Stimulated activated naive CD8-positive, alpha-beta T cell treated with anti-CD3 and anti-CD28 coated beads, Interleukin-15, amount 100 ng/mL, for 72 hours (primary cell): Measurements from ENCODE around the gene ZDHHC12.
A peak's percentile ranks its signal among the peaks of the same experiment; 100 is the strongest.

ENCODE experiments used
- ATAC-seq: fragments of 150-1000 bp; cut with Tn5 transposase; 2 replicates; pipeline ENCODE4 v1.10.0; 2021; ENCODE audit warnings: mild to moderate bottlenecking, moderate library complexity
- DNase-seq, 2 donors: peaks; one replicate each; pipeline ENCODE4 v3.0.0; 2021 to 2022
- H3K27ac Mint-ChIP-seq, 2 donors: one replicate each; pipeline ENCODE4 v1.8.0; 2022; ENCODE audit warnings: mild to moderate bottlenecking in 2 of 2, mixed read lengths in 2 of 2, moderate library complexity in 2 of 2
- H3K27me3 Mint-ChIP-seq: one replicate; pipeline ENCODE4 v1.8.0; 2022; ENCODE audit warnings: mixed read lengths
- H3K4me1 Mint-ChIP-seq: one replicate; pipeline ENCODE4 v1.8.0; 2022; ENCODE audit warnings: mild to moderate bottlenecking, mixed read lengths
- H3K4me3 Mint-ChIP-seq, 2 donors: one replicate each; pipeline ENCODE4 v1.8.0; 2022; ENCODE audit warnings: mild to moderate bottlenecking in 2 of 2, mixed read lengths in 2 of 2, moderate library complexity in 1 of 2
- H3K9me3 Mint-ChIP-seq, 2 donors: one replicate each; pipeline ENCODE4 v1.8.0; 2022; ENCODE audit warnings: mixed read lengths in 2 of 2

ZDHHC12 gene

DNA sequence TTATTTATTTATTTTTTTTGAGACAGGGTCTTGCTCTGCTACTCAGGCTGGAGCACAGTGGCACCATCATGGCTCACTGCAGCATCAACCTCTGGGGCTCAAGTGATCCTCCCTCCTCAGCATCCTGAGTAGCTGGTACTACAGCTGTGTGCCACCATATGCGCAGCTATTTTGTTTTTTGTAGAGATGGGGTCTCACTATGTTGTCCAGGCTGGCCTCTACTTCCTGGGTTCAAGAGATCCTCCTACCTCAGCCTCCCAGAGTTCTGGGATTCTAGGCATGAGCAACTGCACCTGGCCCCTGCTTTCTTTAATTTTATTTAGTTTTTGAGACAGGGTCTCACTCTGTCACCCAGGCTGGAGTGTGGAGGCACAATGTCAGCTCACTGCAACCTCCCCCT is 19.5 kb upstream of the ZDHHC12 start:
- ATAC-seq = no peak
- H3K27ac Mint-ChIP-seq = no peak overlapping the region
- H3K9me3 Mint-ChIP-seq = no peaks in the 10 kb centered on the region
- no peaks in the 10 kb centered on the region for H3K27me3 Mint-ChIP-seq
- H3K4me3 Mint-ChIP-seq = no peak overlapping the region
- no peak for DNase-seq
- H3K4me1 Mint-ChIP-seq = no peaks in the 10 kb centered on the region

DNA sequence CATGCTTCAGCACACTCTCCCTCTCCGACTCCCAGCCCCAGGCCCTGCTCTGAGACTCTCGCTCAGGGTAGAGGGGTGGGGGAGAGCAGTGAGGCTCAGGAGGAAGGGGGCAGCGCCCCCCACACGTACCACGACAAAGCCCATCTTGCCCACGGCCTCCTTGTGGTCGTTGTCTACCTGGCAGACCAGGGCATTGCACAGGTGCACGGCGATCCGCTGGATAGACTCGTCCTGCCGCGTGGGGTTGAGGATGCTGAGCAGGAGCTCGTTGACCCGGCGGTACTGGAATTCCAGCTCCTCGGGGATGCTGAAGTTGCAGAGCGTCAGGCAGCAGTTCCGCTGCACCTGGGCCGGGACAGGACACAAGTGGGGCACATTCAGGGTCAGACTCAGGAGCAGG is 18.5 kb upstream of the ZDHHC12 start:
- no peak for DNase-seq
- ATAC-seq = no peak
- H3K27me3 Mint-ChIP-seq = no peaks in the 10 kb centered on the region
- no peak overlapping the region for H3K4me3 Mint-ChIP-seq
- no peaks in the 10 kb centered on the region for H3K4me1 Mint-ChIP-seq
- no peak overlapping the region for H3K27ac Mint-ChIP-seq
- no peaks in the 10 kb centered on the region for H3K9me3 Mint-ChIP-seq

GRCh38 chr9:128735373-128735772 is 11.4 kb upstream of the ZDHHC12 start:
- no peaks in the 10 kb centered on the region for H3K27me3 Mint-ChIP-seq
- peak overlapping the region in 1 of 2 donors; percentile 71 for H3K27ac Mint-ChIP-seq
- no peaks in the 10 kb centered on the region for H3K9me3 Mint-ChIP-seq
- H3K4me3 Mint-ChIP-seq = no peak overlapping the region
- DNase-seq (no peak), ATAC-seq (no peak)
- H3K4me1 Mint-ChIP-seq = peaks cover 11% of the 10 kb centered on the region

DNA sequence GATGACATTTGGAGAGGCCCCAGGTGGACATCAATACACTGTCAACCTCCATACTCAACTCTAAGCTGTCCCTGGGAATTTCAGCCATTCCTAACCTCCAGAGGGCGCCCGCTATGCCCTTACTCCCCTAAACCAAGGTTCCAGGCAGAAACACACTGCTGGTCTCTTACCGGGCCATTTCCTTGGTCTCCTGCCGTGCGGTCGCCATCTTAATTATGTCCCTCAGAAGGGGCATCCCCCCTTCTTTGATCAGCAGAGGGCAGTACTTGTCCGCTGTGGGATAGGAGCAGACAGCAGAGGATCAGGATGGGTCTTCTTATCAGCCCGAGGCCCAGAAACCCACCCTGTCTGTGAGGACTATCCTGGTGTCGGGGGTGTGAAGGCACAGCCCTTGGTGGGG is 9.3 kb upstream of the ZDHHC12 start:
- Mint-ChIP-seq H3K4me3 (no peak overlapping the region), H3K4me1 (peaks cover 12% of the 10 kb centered on the region), H3K27me3 (no peaks in the 10 kb centered on the region), H3K27ac (peak overlapping the region in 1 of 2 donors; percentile 58), H3K9me3 (no peaks in the 10 kb centered on the region)
- DNase-seq (no peak), ATAC-seq (peak; percentile 43)

DNA sequence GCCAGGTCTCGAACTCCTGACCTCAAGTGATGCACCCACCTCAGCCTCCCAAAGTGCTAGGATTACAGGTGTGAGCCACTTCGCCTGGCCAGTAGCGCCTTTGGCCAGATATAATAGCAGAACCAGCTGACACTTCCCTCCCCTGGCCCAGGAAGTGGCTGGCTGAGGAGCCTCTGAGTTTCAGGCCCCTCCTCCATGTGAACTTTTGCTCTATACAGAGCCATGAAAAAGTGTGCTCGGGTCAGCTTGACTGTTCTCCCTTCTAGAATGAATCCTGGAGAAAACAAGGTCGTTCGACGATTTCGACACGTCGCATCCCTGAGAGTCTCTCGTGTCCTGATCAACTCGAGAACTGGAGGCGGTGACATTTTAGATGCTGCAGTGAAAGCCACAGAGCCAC is 8.6 kb upstream of the ZDHHC12 start:
- H3K27ac Mint-ChIP-seq = no peak overlapping the region
- H3K27me3 Mint-ChIP-seq = no peaks in the 10 kb centered on the region
- DNase-seq (no peak), ATAC-seq (no peak)
- H3K4me1 Mint-ChIP-seq = peaks cover 19% of the 10 kb centered on the region
- no peaks in the 10 kb centered on the region for H3K9me3 Mint-ChIP-seq
- H3K4me3 Mint-ChIP-seq = no peak overlapping the region

DNA sequence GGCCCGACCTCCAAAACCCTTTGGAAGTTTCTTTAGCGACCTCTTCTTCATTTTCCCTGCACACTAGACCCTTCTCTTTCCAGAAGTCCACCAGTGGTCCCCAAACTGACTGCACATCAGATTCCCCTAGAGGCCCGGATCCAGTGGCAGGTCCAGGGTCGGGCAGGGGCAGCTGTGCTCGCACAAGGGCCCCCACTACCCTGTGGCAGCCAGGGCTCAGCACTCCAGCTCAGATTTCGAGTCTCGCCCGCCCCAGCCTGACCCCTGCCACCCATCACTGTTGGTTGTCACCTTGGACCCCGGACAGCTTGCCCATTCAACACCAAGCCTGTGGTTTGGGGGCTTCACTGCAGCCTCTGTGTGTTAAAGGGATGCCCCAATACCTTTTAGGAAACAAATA is 7.8 kb upstream of the ZDHHC12 start:
- peaks cover 26% of the 10 kb centered on the region for H3K4me1 Mint-ChIP-seq
- DNase-seq (no peak), ATAC-seq (no peak)
- no peaks in the 10 kb centered on the region for H3K27me3 Mint-ChIP-seq
- no peak overlapping the region for H3K27ac Mint-ChIP-seq
- no peak overlapping the region for H3K4me3 Mint-ChIP-seq
- H3K9me3 Mint-ChIP-seq = no peaks in the 10 kb centered on the region

- Mint-ChIP-seq H3K27ac (no peak overlapping the region), H3K27me3 (no peaks in the 10 kb centered on the region), H3K9me3 (no peaks in the 10 kb centered on the region), H3K4me1 (peaks cover 27% of the 10 kb centered on the region), H3K4me3 (no peak overlapping the region)
- ATAC-seq (no peak), DNase-seq (no peak)
Observed at GRCh38 chr9:128731093-128731492, 7.2 kb upstream of the ZDHHC12 start.

DNA sequence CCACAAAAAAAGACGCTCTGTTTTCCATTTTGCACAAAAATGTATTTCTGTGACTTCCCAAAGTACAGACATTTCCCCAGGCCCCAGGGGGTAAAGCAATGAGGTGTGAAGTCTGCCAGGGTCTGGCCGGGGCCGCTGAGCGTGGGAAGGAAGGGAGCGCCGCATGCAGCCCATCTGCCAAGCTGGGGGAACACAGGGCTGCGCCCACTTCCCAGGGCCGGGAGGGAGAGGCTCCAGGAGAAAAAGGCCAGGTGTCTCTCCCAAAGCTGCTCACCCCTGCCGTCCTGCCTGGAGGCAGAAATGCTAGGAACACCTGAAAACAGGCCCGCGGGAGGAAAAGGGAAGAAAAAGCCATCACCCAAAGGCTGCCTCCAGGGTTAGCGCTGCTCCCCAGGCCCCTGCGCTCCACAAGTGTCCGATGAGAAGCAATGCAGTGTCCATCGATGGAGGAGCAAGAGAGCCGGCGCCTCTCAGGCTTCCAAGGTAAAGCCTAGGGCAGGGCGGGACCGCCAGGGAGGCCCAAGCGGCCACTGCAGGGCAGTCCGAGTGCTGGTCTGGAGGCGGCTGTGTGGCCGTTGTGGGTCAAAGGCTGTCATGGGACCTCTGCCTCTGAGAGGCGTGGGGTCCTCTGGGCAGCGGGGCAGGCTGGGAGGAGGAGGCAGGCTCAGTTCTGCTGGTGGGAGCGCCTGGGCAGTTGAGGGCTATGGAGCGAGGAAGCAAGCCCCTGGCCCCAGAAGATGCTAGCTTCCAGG is 6.0 kb upstream of the ZDHHC12 start:
- H3K27me3 Mint-ChIP-seq = no peaks in the 10 kb centered on the region

DNA sequence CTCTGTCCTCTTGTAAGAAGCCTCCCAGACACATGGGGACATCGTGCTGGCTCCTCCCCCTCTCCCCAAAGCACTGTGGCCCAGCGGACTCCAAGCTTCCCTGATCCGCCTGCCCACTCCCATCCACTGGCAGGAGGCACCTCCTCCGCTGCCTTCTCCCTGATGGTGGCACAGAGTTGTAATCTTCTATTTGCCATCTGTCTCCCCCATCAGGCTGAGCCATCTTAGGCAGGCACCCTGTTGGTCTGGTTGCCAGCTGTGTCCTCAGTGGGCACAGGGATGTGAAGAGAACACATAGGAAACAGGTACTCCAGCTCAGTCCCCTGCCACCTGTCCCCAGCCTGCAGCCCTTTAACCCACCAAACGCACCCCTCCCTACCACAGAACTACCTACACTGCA is 5.4 kb upstream of the ZDHHC12 start:
- Mint-ChIP-seq H3K4me1 (peaks cover 45% of the 10 kb centered on the region), H3K9me3 (no peaks in the 10 kb centered on the region), H3K4me3 (no peak overlapping the region), H3K27ac (peak overlapping the region in 1 of 2 donors; percentile 92), H3K27me3 (no peaks in the 10 kb centered on the region)
- ATAC-seq = no peak
- no peak for DNase-seq

More for the DNA sequence above, 6.0 kb upstream of the ZDHHC12 start:
- no peaks in the 10 kb centered on the region for H3K9me3 Mint-ChIP-seq
- DNase-seq (no peak), ATAC-seq (no peak)
- no peak overlapping the region for H3K4me3 Mint-ChIP-seq
- H3K4me1 Mint-ChIP-seq = peaks cover 39% of the 10 kb centered on the region
- no peak overlapping the region for H3K27ac Mint-ChIP-seq

- no peak overlapping the region for H3K4me3 Mint-ChIP-seq
- ATAC-seq (no peak), DNase-seq (no peak)
- H3K4me1 Mint-ChIP-seq = peaks cover 50% of the 10 kb centered on the region
- H3K27ac Mint-ChIP-seq = no peak overlapping the region
- no peaks in the 10 kb centered on the region for H3K9me3 Mint-ChIP-seq
- no peaks in the 10 kb centered on the region for H3K27me3 Mint-ChIP-seq
Observed at GRCh38 chr9:128728298-128728697, 4.4 kb upstream of the ZDHHC12 start.

GRCh38 chr9:128727640-128728248 is 3.8 kb upstream of the ZDHHC12 start:
- no peak for DNase-seq
- no peak for ATAC-seq

DNA sequence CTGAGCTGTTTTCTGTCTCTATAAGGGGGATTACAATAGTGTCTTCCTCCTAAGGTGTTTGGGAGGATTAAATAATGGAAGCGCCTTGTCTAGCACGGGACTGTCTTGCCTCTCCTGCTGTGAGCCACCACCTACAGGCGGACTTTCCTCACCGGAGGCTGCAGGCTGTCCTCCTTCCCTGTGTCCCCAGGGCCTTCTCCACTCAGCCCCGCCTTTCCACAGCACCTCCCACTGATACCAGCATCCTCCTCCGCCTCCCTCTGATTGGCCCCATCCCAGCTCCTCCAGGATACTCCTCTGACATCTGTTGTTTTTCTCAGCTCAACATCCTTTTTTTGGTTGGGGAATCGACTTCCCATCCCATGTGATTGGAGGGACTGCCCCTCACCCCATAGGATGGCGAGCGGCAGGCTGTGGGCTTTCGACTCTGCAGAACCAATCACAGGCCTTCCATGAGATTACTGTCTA is 851 bp upstream of the ZDHHC12 start:
- peaks cover 66% of the 10 kb centered on the region for H3K4me1 Mint-ChIP-seq
- no peaks in the 10 kb centered on the region for H3K9me3 Mint-ChIP-seq
- peak overlapping the region; percentile 98 to 99 for H3K4me3 Mint-ChIP-seq
- ATAC-seq (no peak), DNase-seq (peak in 1 of 2 donors; percentile 34)
- no peaks in the 10 kb centered on the region for H3K27me3 Mint-ChIP-seq
- H3K27ac Mint-ChIP-seq = peak overlapping the region; percentile 66 to 93

More at GRCh38 chr9:128727640-128728248, 3.8 kb upstream of the ZDHHC12 start:
- Mint-ChIP-seq H3K9me3 (no peaks in the 10 kb centered on the region), H3K27ac (peak overlapping the region in 1 of 2 donors; percentile 85), H3K27me3 (no peaks in the 10 kb centered on the region), H3K4me3 (no peak overlapping the region), H3K4me1 (peaks cover 50% of the 10 kb centered on the region)

DNA sequence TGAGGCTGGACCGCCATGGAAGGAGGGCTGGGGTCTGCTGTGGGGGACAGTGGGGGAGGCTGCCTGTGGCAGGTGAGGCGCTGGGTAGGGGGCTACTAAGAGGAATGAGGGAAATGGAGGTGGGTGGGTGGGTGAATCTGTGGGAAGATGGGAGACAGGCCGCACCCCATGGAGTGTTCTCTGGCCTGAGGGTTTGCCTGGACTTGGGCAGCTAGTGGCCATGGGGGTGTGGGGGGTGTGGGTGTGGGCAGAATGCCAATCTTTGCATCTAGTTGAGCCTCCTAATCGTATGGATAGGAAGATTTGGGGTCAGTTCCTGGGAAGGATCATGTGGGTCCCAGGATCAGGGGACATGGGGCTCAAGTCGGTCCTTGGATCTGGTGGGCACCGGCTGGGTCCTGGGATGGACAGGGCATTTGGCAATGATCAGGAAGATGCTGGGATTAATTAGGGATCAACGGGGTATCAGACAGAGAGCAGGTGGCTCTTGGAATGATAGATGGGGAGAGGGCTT is 518 bp downstream of the ZDHHC12 start:
- Mint-ChIP-seq H3K4me3 (peak overlapping the region; percentile 98 to 99), H3K27ac (peak overlapping the region; percentile 93 to 99), H3K27me3 (no peaks in the 10 kb centered on the region), H3K9me3 (no peaks in the 10 kb centered on the region), H3K4me1 (peaks cover 66% of the 10 kb centered on the region)
- ATAC-seq (no peak), DNase-seq (no peak)

DNA sequence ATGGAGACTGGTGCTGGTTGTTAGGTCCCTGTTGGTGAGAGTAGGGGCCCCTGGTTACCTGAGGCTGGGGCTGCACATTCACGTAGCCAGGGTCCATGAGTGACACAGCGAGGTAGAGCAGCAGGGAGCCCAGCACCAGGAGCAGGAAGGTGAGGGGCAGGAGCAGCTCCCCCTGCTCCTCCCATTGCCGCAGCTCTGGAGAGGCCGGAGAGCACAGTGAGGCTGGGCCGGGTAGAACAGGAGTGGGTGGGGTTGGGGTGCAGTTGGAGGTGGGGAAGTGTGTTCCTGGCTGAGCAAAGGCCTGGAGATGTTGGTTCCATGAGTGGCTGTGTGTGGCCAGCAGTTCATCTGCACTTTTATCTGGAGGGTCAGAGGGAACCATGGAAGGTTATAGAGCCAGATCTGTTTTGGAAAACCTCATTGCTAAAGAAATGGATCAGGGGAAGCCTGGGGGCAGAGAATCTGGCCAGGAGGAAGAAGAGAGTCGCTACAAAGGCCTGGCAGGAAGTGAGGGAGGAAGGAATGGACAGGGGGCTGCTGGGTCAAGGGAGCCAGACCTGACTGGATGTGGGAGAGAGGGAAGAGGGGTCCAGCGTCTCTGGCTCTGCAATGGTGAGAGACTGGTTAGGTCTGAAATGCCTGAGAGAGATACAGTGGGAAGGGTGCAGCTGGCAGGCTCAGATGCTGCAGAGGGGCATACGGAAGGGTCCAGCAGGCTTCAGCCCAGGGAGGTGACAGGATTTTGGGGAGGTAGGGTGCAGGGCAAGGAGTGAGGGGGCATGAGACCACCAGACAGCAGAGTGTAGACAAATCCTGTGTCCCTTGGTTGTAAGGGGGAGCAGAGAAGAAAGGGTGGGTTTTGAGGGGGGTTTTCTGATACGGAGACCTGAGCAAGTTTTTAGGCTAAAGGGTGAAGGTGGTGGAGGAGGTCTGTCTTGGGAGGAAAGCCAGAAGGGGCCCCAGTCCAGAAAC is 1.3 kb downstream of the ZDHHC12 start:
- Mint-ChIP-seq H3K9me3 (no peaks in the 10 kb centered on the region), H3K4me1 (peaks cover 59% of the 10 kb centered on the region), H3K27me3 (no peaks in the 10 kb centered on the region), H3K4me3 (peak overlapping the region; percentile 98 to 99), H3K27ac (peak overlapping the region; percentile 96 to 99)
- DNase-seq = no peak
- no peak for ATAC-seq

DNA sequence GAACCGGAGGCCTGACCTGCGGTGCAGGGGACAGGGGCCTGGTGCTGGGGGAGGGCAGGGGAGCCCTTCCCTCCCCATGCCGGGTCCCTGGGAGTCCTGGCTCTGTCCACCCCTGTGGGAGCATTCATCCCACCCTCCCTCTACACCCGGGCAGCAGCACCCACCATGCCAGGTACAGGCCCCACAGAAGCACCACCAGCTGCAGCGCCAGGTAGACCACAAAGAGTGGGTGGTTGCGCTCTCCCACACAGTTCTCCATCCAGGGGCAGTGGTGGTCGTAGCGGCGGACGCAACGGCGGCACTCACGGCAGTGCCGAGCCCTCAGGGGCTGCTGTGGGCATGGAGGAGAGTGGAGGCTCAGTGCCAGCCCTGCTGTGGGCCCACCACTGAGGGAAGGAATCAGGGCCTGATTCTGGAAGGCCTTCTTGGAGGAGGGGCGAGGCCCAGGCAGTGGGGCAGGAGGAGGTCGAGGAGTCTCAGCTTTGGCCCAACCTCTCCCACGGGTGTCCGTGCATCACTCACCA is 2.4 kb downstream of the ZDHHC12 start:
- peaks cover 51% of the 10 kb centered on the region for H3K4me1 Mint-ChIP-seq
- ATAC-seq (no peak), DNase-seq (no peak)
- no peaks in the 10 kb centered on the region for H3K27me3 Mint-ChIP-seq
- H3K27ac Mint-ChIP-seq = peak overlapping the region in 1 of 2 donors; percentile 94
- no peaks in the 10 kb centered on the region for H3K9me3 Mint-ChIP-seq
- H3K4me3 Mint-ChIP-seq = peak overlapping the region; percentile 23 to 98
